IMR-90 (cell line): ENCODE results near the gene CERS6.

Experiments
- CEBPB ChIP-seq: IDR thresholded peaks from 2 replicates; pipeline ENCODE4 v1.6.1; 2012; ENCODE audit warnings: low read depth, low read length, improper control_type of control experiment
- CTCF ChIP-seq: conservative IDR thresholded peaks from 2 replicates; pipeline ENCODE4 v1.5.1; 2012; ENCODE audit warnings: mild to moderate bottlenecking, low read depth, low read length, improper control_type of control experiment
- MAFK ChIP-seq: IDR thresholded peaks from 2 replicates; pipeline ENCODE4 v1.6.1; 2012; ENCODE audit warnings: low read depth, low read length, improper control_type of control experiment
- MAZ ChIP-seq: IDR thresholded peaks from 2 replicates; pipeline ENCODE4 v1.6.1; 2012; ENCODE audit warnings: low read depth, mild to moderate bottlenecking, low read length, improper control_type of control experiment, moderate library complexity, borderline replicate concordance
- POLR2A ChIP-seq: IDR thresholded peaks from 2 replicates; pipeline ENCODE4 v1.6.1; 2012; ENCODE audit warnings: mild to moderate bottlenecking, low read depth, low read length
- RAD21 ChIP-seq: IDR thresholded peaks from 2 replicates; pipeline ENCODE4 v1.6.1; 2012; ENCODE audit warnings: low read length, improper control_type of control experiment
- RCOR1 ChIP-seq: IDR thresholded peaks from 2 replicates; pipeline ENCODE4 v1.6.1; 2012; ENCODE audit warnings: mild to moderate bottlenecking, low read length, improper control_type of control experiment; ENCODE audit not compliant: insufficient replicate concordance
- SMC3 ChIP-seq: fragments of 150-350 bp; IDR thresholded peaks from 2 replicates; pipeline ENCODE4 v1.6.1; 2016; ENCODE audit warnings: low read depth, mild to moderate bottlenecking, antibody characterized with exemption, low read length, moderate library complexity
- USF2 ChIP-seq: fragments of 150-350 bp; IDR thresholded peaks from 2 replicates; pipeline ENCODE4 v1.6.1; 2017; ENCODE audit warnings: mild to moderate bottlenecking, antibody characterized with exemption, low read length, low read depth

- no peak for TF ChIP-seq MAZ
- no peak for TF ChIP-seq POLR2A
- no peak for TF ChIP-seq CTCF
- TF ChIP-seq RCOR1 = no peak
- no peak for TF ChIP-seq USF2
- TF ChIP-seq MAFK = no peak
- no peak for TF ChIP-seq RAD21
- no peak for TF ChIP-seq SMC3
- no peak for TF ChIP-seq CEBPB
Observed at GRCh38 chr2:168694866-168695265, 238.8 kb downstream of the CERS6 start.
